GM18517 (cell line): ENCODE results near the gene PCDHA11.
"Not testable (repeated sequence)": the region's sequence is repeated elsewhere in the genome, so short reads cannot be mapped to it uniquely, and the experiment has no call there.

Experiments used
- ATAC-seq: cut with Tn5 transposase; IDR thresholded peaks from one replicate; pipeline ENCODE4 v1.9.1; 2021; ENCODE audit warnings: mild to moderate bottlenecking, moderate library complexity; ENCODE audit not compliant: unreplicated experiment

PCDHA11 gene

DNA sequence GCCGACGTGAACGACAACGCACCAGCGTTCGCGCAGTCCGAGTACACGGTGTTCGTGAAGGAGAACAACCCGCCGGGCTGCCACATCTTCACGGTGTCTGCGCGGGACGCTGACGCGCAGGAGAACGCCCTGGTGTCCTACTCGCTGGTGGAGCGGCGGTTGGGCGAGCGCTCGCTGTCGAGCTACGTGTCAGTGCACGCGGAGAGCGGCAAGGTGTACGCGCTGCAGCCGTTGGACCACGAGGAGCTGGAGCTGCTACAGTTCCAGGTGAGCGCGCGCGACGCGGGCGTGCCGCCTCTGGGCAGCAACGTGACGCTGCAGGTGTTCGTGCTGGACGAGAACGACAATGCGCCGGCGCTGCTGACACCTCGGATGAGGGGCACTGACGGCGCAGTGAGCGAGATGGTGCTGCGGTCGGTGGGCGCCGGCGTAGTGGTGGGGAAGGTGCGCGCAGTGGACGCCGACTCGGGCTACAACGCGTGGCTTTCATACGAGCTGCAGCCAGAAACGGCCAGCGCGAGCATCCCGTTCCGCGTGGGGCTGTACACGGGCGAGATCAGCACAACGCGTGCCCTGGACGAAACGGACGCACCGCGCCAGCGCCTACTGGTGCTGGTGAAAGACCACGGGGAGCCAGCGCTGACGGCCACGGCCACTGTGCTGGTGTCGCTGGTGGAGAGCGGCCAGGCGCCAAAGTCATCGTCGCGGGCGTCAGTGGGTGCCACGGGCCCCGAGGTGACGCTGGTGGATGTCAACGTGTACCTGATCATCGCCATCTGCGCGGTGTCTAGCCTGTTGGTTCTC, 18.7 kb upstream of the PCDHA11 start:
- not testable (repeated sequence) for ATAC-seq

DNA sequence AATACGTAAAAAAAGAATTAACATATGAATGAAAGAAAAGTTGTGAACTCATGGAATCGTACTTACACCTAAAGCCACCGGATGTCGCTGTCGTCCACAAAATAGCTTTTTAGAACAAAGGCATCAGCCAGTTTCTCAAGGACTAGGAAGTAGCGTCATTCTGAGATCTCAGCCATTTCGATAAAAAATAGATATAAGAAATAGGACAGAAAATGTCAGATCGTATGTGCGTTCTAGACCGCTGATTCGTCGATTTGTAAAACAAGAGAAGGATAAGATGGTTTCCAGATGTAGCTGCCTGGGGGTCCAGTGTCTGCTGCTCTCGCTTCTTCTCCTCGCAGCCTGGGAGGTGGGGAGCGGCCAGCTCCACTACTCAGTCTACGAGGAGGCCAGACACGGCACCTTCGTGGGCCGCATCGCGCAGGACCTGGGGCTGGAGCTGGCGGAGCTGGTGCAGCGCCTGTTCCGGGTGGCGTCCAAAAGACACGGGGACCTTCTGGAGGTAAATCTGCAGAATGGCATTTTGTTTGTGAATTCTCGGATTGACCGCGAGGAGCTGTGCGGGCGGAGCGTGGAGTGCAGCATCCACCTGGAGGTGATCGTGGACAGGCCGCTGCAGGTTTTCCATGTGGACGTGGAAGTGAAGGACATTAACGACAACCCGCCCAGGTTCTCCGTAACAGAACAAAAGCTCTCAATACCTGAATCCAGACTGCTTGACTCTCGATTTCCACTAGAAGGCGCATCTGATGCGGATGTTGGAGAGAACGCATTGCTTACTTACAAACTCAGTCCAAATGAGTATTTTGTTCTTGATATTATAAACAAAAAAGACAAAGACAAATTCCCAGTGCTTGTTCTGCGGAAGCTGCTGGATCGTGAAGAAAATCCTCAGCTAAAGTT, 12.7 kb upstream of the PCDHA11 start, which contains the start of gene PCDHA10:
TSS of gene PCDHA10 (plus strand) at position 126 of the 903 bp plus-strand sequence. CDS start at position 278, 152 bp downstream.
- no peak for ATAC-seq

DNA sequence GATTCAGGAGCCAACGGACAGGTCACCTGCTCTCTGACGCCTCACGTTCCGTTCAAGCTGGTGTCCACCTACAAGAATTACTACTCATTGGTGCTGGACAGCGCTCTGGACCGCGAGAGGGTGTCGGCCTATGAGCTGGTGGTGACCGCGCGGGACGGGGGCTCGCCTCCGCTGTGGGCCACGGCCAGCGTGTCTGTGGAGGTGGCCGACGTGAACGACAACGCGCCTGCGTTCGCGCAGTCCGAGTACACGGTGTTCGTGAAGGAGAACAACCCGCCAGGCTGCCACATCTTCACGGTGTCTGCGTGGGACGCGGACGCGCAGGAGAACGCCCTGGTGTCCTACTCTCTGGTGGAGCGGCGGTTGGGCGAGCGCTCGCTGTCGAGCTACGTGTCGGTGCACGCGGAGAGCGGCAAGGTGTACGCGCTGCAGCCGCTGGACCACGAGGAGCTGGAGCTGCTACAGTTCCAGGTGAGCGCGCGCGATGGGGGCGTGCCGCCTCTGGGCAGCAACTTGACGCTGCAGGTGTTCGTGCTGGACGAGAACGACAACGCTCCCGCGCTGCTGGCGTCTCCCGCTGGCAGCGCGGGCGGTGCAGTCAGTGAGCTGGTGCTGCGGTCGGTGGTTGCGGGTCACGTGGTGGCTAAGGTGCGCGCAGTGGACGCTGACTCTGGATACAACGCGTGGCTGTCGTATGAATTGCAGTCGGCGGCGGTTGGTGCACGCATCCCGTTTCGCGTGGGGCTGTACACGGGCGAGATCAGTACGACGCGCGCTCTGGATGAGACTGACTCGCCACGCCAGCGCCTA, 11.4 kb upstream of the PCDHA11 start:
- no peak for ATAC-seq

DNA sequence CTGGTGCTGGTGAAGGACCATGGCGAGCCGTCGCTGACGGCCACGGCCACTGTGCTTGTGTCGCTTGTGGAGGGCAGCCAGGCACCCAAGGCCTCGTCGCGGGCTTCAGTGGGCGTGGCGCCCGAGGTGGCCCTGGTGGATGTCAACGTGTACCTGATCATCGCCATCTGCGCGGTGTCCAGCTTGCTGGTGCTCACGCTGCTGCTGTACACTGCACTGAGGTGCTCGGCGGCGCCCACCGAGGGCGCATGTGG, 10.8 kb upstream of the PCDHA11 start:
- no peak for ATAC-seq

DNA sequence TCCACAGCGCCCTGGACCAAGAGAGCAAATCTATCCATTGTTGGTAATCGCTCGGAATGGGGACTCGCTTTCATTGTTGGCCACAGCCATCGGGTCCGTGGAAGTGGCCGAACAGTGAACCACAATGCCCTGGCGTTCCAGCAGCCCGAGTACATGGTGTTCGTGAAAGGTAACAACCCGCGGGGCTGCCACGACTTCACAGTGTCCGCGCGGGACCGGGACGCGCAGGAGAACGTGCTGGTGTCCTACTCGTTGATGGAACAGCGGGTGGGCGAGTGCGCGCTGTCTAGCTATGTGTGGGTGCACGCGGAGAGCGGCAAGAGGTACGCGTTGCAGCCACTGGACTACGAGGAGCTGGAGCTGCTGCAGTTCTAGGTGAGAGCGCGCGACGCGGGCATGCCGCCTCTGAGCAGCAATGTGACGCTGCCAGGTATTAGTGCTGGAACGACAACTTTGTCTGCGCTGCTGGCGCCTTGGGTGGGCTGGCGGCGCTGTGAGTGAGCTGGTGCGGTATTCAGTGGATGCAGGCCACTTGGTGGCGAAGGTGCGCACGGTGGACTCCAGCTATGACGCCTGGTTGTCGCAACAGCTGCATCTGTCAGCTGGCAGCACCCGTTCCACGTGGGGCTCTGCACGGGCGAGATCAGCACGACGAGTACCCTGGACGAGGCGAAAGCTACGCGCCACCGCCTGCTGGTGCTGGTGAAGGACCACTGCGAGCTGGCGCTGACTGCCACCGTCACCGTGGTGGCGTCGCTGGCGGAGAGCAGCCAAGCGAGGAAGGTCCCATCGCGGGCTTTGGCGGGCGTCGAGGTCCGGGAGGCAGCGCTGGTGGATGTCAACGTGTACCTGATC, 6.1 kb upstream of the PCDHA11 start:
- ATAC-seq: no peak

DNA sequence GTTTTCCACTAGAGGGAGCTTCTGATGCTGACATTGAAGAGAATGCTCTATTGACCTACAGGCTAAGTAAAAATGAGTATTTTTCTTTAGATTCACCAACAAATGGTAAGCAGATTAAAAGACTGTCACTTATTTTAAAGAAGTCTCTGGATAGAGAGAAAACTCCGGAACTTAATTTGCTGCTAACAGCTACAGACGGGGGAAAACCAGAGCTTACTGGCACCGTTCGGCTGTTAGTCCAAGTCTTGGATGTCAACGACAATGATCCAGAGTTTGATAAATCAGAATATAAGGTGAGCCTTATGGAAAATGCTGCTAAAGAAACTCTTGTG, 764 bp downstream of the PCDHA11 start:
- no peak for ATAC-seq

DNA sequence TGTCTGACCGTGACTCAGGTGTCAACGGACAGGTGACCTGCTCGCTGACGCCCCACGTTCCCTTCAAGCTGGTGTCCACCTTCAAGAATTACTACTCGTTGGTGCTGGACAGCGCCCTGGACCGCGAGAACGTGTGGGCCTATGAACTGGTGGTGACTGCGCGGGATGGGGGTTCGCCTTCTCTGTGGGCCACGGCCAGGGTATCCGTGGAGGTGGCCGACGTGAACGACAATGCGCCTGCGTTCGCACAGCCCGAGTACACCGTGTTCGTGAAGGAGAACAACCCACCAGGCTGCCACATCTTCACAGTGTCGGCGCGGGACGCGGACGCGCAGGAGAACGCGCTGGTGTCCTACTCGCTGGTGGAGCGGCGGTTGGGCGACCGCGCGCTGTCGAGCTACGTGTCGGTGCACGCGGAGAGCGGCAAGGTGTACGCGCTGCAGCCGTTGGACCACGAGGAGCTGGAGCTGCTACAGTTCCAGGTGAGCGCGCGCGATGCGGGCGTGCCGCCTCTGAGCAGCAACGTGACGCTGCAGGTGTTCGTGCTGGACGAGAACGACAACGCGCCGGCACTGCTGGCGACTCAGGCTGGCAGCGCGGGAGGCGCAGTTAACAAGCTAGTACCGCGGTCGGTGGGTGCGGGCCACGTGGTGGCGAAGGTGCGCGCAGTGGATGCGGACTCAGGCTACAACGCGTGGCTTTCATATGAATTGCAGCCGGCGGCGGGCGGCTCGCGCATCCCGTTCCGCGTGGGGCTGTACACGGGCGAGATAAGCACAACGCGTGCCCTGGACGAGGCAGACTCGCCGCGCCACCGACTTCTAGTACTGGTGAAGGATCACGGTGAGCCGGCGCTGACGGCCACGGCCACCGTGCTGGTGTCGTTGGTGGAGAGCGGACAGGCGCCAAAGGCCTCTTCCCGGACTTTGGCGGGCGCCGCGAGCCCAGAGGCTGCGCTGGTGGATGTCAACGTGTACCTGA, 1.8 kb downstream of the PCDHA11 start:
- no peak for ATAC-seq

DNA sequence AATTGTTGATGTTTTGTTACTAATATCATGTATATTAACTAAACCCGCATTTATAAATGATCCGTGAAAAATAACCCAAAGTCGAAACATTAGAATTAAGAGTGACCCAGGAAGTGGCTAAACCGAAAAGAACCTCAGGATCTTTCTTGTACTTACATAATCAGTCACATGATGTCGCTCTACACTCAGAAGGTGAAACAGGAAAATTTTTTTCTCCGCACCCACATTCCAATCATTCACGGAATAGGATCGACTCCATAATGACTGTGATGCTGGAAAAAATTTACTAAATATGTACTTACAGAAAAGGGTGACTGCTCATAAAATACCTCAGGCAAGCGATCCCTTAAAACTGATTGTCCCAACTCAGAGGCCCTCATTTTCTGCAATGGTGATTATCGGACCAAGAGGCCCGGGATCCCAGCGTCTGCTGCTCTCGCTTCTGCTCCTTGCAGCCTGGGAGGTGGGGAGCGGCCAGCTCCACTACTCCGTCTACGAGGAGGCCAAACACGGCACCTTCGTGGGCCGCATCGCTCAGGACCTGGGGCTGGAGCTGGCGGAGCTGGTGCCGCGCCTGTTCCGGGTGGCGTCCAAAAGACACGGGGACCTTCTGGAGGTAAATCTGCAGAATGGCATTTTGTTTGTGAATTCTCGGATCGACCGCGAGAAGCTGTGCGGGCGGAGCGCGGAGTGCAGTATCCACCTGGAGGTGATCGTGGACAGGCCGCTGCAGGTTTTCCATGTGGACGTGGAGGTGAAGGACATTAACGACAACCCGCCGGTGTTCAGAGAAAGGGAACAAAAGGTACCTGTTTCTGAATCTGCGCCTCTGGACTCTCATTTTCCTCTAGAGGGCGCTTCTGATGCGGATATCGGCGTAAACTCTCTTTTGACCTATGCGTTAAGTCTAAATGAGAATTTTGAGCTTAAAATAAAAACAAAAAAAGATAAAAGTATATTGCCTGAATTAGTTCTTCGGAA, 6.6 kb downstream of the PCDHA11 start, which contains the start of gene PCDHA12:
TSS of gene PCDHA12 (plus strand) at position 224 of the 981 bp plus-strand sequence. CDS start at position 389, 165 bp downstream.
- no peak for ATAC-seq

DNA sequence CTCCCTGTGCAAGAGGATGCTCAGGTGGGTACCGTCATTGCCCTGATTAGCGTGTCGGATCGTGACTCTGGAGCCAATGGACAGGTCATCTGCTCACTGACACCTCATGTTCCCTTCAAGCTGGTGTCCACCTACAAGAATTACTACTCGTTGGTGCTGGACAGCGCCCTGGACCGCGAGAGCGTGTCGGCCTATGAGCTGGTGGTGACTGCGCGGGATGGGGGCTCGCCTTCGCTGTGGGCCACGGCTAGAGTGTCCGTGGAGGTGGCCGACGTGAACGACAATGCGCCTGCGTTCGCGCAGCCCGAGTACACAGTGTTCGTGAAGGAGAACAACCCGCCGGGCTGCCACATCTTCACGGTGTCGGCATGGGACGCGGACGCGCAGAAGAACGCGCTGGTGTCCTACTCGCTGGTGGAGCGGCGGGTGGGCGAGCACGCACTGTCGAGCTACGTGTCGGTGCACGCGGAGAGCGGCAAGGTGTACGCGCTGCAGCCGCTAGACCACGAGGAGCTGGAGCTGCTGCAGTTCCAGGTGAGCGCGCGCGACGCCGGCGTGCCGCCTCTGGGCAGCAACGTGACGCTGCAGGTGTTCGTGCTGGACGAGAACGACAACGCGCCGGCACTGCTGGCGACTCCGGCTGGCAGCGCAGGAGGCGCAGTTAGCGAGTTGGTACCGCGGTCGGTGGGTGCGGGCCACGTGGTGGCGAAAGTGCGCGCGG, 7.9 kb downstream of the PCDHA11 start:
- ATAC-seq: not testable (repeated sequence)

DNA sequence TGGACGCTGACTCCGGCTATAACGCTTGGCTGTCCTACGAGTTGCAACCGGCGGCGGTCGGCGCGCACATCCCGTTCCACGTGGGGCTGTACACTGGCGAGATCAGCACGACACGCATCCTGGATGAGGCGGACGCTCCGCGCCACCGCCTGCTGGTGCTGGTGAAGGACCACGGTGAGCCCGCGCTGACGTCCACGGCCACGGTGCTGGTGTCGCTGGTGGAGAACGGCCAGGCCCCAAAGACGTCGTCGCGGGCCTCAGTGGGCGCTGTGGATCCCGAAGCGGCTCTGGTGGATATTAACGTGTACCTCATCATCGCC, 8.5 kb downstream of the PCDHA11 start:
- ATAC-seq: no peak

DNA sequence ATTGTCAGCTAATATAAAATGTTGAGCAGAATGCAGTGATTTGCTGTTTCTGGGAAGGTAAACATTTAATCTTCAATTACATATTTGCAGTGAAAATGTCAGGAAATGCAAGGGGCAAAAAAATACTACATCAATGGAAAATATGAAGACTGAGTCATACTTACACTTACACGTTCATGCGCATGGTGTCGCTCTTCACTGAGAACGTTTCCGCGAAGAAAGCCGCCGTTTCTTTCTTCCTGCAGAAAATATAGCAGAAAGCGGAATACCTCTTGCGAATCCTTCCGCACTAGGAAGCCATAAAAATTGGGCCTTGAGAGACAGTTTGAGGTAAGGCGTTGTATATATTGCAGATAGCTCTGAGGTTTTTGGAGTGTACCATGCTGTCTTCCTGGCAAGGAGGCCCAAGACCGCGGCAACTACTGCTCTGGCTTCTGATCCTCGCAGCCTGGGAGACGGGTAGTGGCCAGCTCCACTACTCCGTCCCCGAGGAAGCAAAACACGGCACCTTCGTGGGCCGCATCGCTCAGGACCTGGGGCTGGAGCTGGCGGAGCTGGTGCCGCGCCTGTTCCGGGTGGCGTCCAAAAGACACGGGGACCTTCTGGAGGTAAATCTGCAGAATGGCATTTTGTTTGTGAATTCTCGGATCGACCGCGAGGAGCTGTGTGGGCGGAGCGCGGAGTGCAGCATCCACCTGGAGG, 13.3 kb downstream of the PCDHA11 start, which contains the start of gene PCDHA13:
TSS of gene PCDHA13 (plus strand) at position 236 of the 702 bp plus-strand sequence. CDS start at position 381, 145 bp downstream.
- no peak for ATAC-seq

DNA sequence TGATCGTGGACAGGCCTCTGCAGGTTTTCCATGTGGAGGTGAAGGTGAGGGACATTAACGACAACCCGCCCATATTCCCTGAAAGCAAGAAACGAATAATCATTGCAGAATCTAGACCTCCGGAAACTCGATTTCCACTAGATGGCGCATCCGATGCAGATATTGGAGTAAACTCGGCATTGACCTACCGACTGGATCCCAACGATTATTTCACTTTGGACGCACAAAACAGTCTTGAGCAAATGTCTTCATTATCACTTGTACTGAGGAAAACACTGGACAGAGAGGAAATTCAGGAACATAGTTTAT, 13.8 kb downstream of the PCDHA11 start:
- ATAC-seq: no peak

DNA sequence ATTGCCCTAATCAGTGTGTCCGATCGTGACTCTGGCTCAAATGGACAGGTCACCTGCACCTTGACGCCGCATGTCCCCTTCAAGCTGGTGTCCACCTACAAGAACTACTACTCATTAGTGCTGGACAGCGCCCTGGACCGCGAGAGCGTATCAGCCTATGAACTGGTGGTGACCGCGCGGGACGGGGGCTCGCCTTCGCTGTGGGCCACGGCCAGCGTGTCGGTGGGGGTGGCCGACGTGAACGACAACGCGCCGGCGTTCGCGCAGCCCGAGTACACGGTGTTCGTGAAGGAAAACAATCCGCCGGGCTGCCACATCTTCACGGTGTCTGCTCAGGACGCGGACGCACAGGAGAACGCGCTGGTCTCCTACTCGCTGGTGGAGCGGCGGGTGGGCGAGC, 14.6 kb downstream of the PCDHA11 start:
- no peak for ATAC-seq

DNA sequence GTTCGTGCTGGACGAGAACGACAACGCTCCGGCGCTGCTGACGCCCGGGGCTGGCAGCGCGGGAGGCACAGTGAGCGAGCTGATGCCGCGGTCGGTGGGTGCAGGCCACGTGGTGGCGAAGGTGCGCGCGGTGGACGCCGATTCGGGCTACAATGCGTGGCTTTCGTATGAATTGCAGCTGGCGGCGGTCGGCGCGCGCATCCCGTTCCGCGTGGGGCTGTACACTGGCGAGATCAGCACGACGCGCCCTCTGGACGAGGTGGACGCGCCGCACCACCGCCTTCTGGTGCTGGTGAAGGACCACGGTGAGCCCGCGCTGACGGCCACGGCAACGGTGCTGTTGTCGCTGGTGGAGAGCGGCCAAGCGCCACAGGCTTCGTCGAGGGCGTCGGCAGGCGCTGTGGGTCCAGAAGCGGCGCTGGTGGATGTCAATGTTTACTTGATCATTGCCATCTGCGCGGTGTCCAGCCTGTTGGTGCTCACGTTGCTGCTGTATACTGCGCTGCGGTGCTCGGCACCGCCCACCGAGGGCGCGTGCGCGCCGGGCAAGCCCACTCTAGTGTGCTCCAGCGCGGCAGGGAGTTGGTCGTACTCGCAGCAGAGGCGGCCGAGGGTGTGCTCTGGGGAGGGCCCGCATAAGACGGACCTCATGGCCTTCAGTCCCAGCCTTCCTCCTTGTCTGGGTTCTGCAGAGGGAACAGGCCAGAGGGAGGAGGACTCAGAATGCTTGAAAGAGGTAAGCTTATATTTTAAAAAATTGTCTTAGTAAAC, 15.4 kb downstream of the PCDHA11 start:
- no peak for ATAC-seq

DNA sequence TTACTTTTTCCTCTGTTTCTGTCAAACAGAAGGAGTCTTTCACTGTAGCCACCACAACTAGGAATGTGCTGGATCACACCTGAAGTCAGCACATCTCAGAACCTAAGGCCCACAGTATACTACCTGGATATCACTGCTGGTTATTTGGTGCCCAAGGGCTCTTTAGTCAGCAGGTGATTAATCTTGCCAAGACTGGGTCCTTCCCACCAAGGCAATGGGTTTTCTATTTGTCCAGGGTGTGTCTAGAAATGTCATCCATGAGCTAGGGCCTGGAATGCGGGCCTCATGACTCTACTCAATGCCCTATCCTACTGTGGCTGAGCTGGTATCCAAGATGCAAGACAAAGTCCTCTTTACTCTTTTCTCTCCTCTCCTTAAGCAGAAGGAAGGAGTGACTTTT, 47.6 kb downstream of the PCDHA11 start:
- ATAC-seq: no peak
